NOMO-1 treated with dmso at 0.1 percent for 144 hours (cell line): Measurements from ENCODE around the gene RASA3.
"Not testable (repeated sequence)": the region's sequence is repeated elsewhere in the genome, so short reads cannot be mapped to it uniquely, and the experiment has no call there.

Experiments used
- DNase-seq: peaks from one replicate; lab custom pipeline; 2025; ENCODE audit not compliant: unreplicated experiment; lab: John Stamatoyannopoulos, UW

The RASA3 gene

DNA sequence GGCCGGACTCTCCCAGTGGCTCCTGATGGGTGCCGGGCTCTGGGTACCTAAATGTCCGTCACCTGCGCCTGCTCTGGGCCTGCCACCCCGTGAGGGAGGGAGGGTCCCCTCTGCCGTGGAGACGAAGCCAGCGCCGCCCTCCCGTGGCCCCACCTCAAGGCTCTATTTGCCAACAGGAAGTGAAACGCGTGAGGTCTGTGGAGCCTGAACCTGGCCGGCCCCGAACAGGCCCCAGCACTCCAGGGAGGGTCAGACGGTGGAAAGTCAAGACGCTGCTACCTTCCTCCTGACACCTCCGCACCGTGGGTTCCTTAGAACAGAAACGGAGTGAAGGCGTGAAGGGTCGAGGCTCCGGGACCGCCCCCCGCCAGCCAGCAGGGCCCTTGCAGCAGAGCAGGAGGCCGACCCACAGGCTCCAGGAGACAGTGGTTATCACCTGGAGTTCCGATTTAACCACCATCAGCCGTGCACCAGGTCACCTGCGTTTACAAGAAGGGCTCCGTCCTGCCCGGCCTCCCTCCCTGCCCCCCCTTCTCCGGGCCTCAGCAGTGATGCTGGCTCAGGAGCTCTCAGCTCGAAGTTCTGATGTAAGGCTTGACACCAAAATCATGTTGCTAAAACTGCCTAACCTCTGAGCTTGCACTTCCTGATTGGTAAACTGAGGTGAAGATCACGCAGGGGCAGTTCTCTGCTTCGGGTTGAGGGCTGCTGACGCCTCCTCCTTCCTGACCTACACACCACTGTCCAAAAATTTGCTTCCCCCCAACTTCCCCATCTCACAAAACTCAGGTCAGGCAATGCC, 107.6 kb downstream of the RASA3 start:
- DNase-seq: no peak

GRCh38 chr13:114023716-114024602, 108.5 kb downstream of the RASA3 start:
- DNase-seq: no peak

GRCh38 chr13:114022876-114023275, 109.5 kb downstream of the RASA3 start:
- DNase-seq: no peak

GRCh38 chr13:114022309-114022669, 110.1 kb downstream of the RASA3 start:
- DNase-seq: no peak

DNA sequence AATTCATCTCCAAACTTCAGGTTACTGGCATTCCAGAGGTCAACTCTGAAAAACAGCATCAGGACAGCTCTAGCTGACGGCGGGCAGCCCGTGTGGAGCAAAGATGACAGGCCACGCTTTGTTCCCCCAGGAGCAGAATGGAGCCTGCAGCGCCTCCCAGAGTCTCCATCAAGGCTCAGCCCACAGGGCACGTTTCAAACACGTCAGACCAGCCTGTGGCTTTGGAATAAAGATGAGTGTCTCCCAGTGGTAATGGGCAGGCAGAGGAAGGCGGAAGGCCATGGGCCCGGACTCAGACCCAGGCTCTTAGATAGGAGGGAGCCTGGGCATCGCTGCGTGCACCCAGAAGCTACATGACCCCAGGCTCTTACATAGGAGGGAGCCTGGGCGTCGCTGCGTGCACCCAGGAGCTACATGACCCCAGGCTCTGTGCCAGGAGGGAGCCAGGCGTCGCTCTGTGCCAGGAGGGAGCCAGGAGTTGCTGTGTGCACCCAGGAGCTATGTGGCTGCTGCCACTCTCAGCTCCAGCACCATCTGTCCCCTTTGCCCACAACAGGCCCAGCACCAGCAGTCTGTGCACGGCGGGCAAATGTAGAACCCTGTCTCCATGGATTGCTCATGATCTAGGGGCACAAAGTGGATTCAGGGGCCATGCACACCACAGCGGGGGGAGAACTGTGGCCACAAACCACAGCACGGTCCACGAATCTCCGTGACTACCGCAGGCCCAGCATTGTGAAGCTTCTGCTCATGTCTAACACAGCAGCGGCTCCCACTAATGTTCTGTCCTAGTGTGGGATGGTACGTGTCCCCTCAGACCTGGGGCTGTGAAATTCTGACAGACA, 110.7 kb downstream of the RASA3 start:
- no peak for DNase-seq

DNA sequence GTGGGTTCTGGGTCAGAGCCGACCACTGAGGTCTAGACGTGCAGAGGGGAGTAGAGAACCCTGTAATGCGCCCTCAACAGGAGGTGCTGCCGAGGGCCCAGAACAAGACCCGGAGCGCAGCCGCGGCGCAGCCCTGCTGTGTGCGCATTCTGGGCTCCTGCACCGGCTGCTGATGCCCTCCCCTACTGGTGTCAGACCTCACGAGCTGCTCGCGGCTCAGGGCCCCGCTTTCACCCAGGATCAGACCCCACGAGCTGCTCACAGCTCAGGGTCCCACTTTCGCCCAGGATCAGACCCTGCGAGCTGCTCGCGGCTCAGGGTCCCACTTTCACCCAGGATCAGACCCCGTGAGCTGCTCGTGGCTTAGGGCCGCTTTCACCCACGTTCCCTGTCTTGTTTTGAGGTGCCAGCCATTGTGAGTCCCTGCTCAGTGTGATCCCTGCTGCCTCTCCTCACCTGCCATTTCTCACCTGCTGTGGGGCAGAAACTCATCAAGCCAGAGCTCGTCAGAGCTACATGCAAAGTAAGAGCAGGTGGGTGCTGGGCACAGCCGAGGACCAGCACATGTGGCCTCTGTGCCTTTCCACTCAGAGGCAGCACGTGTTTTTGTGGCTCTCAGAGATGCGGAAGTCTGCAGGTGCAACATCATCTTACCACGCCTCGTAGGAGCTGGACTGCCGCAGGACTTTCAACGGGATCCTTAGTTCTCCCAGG, 111.5 kb downstream of the RASA3 start:
- DNase-seq: no peak

DNA sequence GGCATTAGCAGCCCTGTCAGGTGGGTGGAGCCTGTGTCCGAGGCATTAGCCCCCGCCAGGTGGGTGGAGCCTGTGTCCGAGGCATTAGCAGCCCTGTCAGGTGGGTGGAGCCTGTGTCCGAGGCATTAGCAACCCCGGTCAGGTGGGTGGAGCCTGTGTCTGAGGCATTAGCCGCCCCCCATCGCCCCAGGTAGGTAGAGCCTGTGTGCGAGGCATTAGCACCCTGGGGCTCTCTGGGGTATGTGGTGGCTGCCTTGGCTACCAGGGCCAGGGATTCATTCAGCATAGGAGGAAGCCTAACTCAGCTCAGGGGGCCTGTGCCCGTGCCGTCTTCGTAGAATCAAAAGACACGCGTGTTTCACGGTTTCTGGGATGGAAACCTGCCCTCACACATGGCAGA, 112.3 kb downstream of the RASA3 start:
- DNase-seq: not testable (repeated sequence)

DNA sequence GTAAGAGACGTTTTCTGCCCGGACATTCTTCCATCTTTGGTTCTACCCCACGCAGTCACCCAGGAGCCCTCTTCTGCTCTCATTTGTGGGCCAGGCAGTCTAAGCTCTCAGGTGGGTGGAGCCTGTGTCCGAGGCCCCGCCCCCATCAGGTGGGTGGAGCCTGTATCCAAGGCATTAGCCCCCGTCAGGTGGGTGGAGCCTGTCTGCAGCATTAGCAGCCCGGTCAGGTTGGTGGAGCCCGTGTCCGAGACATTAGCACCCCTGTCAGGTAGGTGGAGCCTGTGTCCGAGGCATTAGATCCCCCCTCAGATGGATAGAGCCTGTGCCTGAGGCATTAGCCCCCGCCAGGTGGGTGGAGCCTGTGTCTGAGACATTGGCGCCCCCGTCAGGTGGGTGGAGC, 113.1 kb downstream of the RASA3 start:
- DNase-seq: no peak

GRCh38 chr13:114018461-114019055, 113.9 kb downstream of the RASA3 start:
- DNase-seq: no peak

DNA sequence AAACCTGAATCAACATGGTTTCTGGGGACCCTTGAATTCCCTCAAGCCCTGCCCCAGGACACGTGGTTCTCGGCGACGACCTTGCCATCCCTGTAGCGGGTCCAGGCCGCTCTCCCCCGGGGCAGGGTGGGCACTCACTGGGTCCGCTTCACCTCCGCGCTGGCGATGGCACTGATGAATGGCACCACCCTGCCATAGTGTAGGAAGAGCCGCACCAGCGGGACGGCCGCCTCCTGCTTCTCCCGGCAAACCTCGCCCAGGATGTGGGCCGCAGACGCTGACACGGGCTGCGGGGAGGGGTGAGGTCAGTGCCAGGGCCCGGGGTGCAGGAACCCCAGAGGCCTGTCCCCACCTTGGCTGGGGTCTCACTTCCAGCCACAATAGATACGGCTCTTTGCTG, 114.5 kb downstream of the RASA3 start:
- no peak for DNase-seq

GRCh38 chr13:114017028-114017630, 115.3 kb downstream of the RASA3 start:
- no peak for DNase-seq

DNA sequence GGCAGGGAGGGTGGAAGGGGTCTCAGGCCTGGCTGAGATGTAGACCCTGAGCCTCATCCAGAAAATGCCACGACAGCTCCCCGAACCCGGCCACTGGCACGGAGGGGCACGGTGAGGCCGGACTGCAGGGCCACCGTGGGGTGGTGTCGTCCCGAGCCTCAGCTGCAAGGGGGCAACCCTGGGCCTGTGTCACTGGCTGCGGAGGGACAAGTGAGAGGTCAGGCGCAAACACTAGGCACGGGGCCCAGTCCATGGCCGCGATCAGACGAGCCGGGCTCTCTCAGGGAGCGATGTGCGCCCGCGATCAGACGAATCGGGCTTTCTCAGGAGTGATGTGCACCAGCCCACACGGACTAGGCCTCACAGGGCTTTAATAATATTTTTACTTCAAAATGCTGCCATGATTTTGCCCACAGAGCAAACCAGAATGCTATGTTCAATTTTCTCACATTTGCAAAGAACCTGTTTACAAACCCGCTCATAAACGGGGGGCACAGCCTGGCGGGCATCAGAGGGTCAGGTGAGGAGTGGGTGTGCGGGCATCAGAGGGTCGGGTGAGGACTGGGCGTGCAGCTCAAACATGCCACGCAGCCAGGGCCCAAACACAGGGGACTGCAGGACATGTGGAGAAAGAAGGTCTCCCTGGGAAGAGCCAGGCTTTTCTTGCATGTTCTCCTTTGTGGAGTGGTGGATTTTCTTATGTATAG, 115.9 kb downstream of the RASA3 start:
- DNase-seq: no peak

- DNase-seq: no peak
These were observed 116.5 kb downstream of the RASA3 start for GRCh38 chr13:114015969-114016295.

DNA sequence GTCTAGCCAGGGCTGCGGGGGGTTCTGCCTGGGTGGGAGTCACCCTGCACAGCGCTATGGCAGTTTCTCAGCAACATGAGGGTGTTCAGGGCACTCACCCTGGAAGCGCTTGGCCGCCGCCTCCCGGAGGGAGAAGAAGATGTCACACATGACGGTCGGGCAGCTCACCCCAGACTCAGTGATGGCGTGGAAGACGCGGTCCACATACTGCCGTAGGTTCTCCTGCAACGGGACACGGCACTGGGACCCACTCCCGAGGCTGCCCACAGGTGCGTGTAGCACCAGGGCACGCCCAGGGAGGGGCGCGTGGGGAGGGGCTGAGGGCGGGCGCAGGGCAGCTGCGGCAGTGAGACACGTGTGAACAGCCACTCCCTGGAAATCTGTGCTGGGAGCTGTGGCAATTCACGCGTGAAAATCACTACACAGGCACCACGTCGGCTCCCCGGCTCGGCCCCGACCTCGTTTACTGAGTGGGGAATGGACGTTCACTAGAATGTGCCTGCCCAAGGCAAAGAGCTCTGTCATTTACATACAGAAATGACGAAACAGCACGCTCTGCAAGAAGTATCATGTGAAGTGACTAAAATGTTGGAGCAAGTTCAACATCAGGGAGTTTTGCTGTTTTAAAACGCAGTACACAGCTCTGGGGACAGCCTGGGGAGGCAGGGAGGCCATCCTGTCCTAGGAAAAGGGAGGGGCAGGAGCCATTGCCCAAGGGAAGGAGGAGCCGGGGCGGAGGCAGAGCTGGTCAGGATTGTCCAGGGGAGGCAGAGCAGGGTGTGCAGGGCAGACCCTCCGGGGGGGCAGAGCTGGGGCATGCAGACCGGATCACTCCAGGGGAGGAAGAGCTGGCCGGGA, 117.1 kb downstream of the RASA3 start:
- no peak for DNase-seq

DNA sequence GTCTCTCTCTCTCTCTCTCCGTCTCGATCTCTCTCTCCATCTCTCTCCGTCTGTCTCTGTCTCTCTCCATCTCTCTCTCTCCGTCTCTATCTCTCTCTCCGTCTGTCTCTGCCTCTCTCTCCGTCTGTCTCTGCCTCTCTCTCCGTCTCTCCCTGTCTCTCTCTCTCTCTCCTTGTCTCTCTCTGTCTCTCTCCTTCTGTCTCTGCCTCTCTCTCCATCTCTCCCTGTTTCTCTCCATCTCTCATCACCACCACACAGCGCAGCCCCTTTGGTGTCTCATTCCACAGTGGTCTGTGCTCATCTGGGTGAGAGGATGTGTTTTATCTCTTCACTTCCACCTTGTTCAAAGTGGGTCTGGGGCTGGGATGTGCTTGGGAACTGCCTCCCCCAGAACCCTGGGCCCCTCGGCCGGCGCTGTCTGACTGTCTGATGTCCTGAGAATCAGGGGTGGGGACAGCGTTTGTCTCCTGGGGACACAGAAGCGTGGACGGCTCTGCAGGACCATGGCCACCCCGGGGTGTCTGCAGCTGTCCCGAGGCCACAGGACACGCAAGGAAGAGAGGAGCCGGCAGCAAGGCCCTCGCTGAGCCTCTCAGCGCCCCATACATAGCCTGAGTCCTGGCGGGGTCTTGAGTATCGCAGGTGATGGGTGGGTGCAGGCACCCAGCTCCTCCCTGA, 118.3 kb downstream of the RASA3 start:
- DNase-seq: no peak

DNA sequence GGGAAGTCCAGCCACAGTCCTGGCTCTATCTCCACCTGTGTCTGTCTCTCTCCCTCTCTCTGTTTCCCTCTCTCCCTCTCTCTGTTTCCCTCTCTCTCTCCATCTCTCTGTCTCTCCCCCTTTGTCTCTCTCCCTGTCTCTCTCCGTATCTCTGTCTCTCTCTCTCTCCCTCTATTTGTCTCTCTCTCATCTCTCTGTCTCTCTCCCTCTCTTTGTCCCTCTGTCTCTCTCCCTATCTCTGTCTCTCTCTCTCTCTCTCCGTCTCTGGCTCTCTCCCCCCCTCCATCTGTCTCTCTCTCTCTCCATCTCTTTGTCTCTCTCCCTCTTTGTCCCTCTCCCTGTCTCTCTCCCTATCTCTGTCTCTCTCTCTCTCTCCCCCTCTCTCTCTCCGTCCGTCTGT, 119.1 kb downstream of the RASA3 start:
- no peak for DNase-seq

DNA sequence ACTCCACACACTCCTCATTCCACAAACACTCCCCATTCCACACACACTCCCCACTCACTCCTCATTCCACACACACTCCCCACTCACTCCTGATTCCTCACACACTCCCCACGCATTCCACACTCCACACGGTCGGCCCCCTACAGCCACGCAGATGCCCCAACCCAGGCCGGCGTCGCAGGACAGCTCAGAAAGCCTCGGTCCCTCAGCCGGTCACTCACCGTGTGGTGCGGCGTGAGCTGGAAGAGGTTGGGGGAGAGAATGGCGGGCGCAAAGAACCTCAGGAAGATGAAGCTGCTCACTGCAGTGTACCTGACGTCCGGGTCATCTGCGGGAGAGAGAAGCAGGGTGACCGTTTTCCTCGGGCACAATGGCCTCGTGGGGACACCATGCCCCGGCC, 119.5 kb downstream of the RASA3 start:
- DNase-seq: no peak

GRCh38 chr13:114012141-114012540, 120.3 kb downstream of the RASA3 start:
- DNase-seq: no peak
